ES-I3 (cell line): ENCODE results near the gene SLC23A1.
"Not testable (repeated sequence)": the region's sequence is repeated elsewhere in the genome, so short reads cannot be mapped to it uniquely, and the experiment has no call there.

ENCODE experiments used
- H3K36me3 ChIP-seq: 2 replicates; pipeline ENCODE4 v1.6.1; 2013; ENCODE audit warnings: mild to moderate bottlenecking, low read length, control low read depth, moderate library complexity; ENCODE audit not compliant: insufficient read depth
- H3K4me1 ChIP-seq: 2 replicates; pipeline ENCODE4 v1.6.1; 2013; ENCODE audit warnings: mild to moderate bottlenecking, control low read depth, low read length; ENCODE audit not compliant: insufficient read depth
- H3K9ac ChIP-seq: 2 replicates; pipeline ENCODE4 v1.6.1; 2013; ENCODE audit warnings: low read depth, mild to moderate bottlenecking, low read length, moderate library complexity
- H3K9me3 ChIP-seq: 2 replicates; pipeline ENCODE4 v1.6.1; 2013; ENCODE audit warnings: mild to moderate bottlenecking, low read length, moderate library complexity; ENCODE audit not compliant: control insufficient read depth, insufficient read depth

The SLC23A1 gene

DNA sequence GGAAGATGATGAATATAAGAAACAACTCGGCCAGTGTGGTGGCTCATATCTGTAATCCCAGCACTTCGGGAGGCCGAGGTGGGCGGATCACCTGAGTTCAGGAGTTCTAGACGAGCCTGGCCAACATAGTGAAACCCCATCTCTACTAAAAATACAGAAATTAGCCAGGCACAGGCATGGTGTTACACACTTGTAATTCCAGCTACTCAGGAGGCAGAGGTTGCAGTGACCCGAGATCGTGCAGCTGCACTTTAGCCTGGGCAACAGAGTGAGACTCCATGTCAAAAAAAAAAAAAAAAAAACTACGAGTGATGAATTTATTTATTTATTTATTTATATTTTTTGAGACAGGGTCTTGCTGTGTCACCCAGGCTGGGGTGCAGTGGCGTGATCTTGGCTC is 35.2 kb downstream of the SLC23A1 start:
- H3K4me1 ChIP-seq, H3K36me3 ChIP-seq: not testable (repeated sequence)

GRCh38 chr5:139345442-139345841 is 37.7 kb downstream of the SLC23A1 start:
- not testable (repeated sequence) for H3K36me3 ChIP-seq, H3K4me1 ChIP-seq, H3K9ac ChIP-seq

More for the DNA sequence above, 35.2 kb downstream of the SLC23A1 start:
- not testable (repeated sequence) for H3K9me3 ChIP-seq, H3K9ac ChIP-seq

GRCh38 chr5:139344177-139344576 is 38.9 kb downstream of the SLC23A1 start:
- Histone ChIP-seq H3K4me1 (no peaks in the 10 kb centered on the region), H3K9ac (no peak overlapping the region), H3K36me3 (no peaks in the 10 kb centered on the region), H3K9me3 (no peaks in the 10 kb centered on the region)

More at GRCh38 chr5:139345442-139345841, 37.7 kb downstream of the SLC23A1 start:
- H3K9me3 ChIP-seq, result not testable (repeated sequence)

GRCh38 chr5:139343476-139343875 is 39.6 kb downstream of the SLC23A1 start:
- Histone ChIP-seq H3K36me3 (no peaks in the 10 kb centered on the region), H3K9me3 (no peaks in the 10 kb centered on the region), H3K4me1 (no peaks in the 10 kb centered on the region), H3K9ac (peak overlapping the region; percentile 99; the same call in 1 of the 2 replicates)

- peak overlapping the region; percentile 99 for H3K9ac ChIP-seq
- H3K9me3 ChIP-seq, result no peaks in the 10 kb centered on the region
- H3K4me1 ChIP-seq, result no peaks in the 10 kb centered on the region
- no peaks in the 10 kb centered on the region for H3K36me3 ChIP-seq
These were observed 40.7 kb downstream of the SLC23A1 start for GRCh38 chr5:139342423-139342723.

DNA sequence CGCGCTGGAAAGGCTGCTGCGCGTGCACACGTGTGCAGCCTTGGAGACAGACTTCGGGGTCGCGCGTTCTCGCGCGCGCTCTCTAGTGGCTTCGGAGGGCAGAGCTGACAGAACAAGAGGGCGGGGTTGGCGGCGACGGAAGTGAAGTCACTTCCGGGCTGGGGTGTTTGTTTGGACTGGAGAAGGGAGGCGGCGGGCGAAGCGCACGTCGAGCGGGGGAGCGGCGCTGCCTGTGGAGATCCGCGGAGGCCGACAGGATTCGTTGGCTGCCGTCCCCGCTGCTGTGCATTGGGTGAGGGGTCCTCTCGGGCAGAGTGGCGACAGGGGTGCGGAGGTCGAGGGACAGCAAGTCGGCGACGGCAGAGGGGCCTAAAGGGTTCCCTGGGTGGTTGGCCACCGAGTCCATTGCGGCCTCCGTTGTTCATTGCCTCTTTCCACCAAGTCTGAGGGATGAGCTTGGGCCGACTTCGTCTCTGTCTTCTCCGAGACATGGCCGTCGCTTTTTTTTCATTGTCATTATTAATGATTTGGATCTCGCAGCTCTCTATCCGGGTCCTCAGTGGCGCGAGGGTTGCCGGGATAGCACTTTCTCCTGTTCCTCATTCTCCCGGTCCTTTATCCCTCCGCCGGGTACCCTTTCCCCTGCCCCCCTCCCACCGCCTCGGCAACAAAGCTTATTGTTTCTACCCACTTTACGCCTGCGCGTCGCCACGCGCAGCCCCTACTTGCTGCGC is 41.2 kb downstream of the SLC23A1 start, which contains the start of gene PAIP2:
TSS of gene PAIP2 (plus strand) at position 166 of the 734 bp plus-strand sequence. CDS start 21,931 bp downstream, outside the sequence.
- no peaks in the 10 kb centered on the region for H3K36me3 ChIP-seq
- H3K9me3 ChIP-seq, result no peaks in the 10 kb centered on the region
- H3K4me1 ChIP-seq, result no peaks in the 10 kb centered on the region
- H3K9ac ChIP-seq, result peak within 1 kb of the TSS; percentile 99

DNA sequence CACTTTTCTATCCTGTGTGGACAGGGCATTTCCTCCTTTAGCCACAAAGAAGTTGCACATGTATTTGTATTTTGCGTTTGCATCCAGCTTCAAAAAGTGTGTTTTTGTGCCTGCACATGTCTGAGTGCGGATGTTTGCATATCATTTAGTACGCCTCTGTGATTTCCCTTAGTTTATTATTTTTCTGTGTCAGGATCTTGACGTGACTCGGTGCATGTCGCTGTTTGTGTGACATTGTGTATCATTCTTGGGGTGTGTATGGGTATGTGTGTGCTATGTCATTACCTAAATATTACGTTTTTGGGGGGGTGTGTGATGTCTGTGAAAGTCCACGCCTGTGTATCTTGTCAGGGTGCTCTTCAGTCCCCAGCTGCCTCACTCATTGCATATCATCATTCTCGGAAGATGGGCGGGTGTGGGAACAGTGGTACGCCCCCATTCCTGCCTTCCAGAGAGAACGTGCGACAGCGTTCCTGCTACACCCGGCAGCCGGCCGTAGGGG is 41.9 kb downstream of the SLC23A1 start:
- H3K9me3 ChIP-seq, result no peaks in the 10 kb centered on the region
- H3K9ac ChIP-seq, result peak overlapping the region; percentile 99

GRCh38 chr5:139340051-139340450 is 43.0 kb downstream of the SLC23A1 start:
- H3K36me3 ChIP-seq, result no peaks in the 10 kb centered on the region

More for the DNA sequence above, 41.9 kb downstream of the SLC23A1 start:
- Histone ChIP-seq H3K36me3 (no peaks in the 10 kb centered on the region), H3K4me1 (no peaks in the 10 kb centered on the region)

GRCh38 chr5:139335811-139336210 is 47.3 kb downstream of the SLC23A1 start:
- H3K9ac ChIP-seq, result no peak overlapping the region

More at GRCh38 chr5:139340051-139340450, 43.0 kb downstream of the SLC23A1 start:
- Histone ChIP-seq H3K9ac (no peak overlapping the region), H3K9me3 (no peaks in the 10 kb centered on the region), H3K4me1 (0 out of 2 replicates have a peak, but pooled peaks cover 4% of the 10 kb centered on the region)

More at GRCh38 chr5:139335811-139336210, 47.3 kb downstream of the SLC23A1 start:
- 0 out of 2 replicates have a peak, but pooled peaks cover 4% of the 10 kb centered on the region for H3K4me1 ChIP-seq
- no peaks in the 10 kb centered on the region for H3K9me3 ChIP-seq
- H3K36me3 ChIP-seq, result peaks cover 4% of the 10 kb centered on the region
